Upper lobe of right lung (tissue), 1 donor: ENCODE results near the gene SHB. TPM values are rescaled to one million over a fixed set of nuclear protein-coding genes. Genes with fewer than 3 reads are reported as not detected.

Experiments
- ATAC-seq: fragments of 200-7000 bp; cut with Tn5 transposase; one replicate; pipeline ENCODE4 v1.9.1; 2020; ENCODE audit warnings: mild to moderate bottlenecking, moderate library complexity
- DNase-seq: peaks from one replicate; pipeline ENCODE4 v3.0.0-alpha.2; 2020
- H3K27ac ChIP-seq: fragments of 200-600 bp; one replicate; pipeline ENCODE4 v1.8.0; 2022
- H3K27me3 ChIP-seq: fragments of 200-600 bp; one replicate; pipeline ENCODE4 v1.8.0; 2022; ENCODE audit warnings: mild to moderate bottlenecking
- H3K36me3 ChIP-seq: fragments of 200-600 bp; one replicate; pipeline ENCODE4 v1.8.0; 2022
- H3K4me1 ChIP-seq: fragments of 200-600 bp; one replicate; pipeline ENCODE4 v1.8.0; 2022
- H3K4me3 ChIP-seq: fragments of 200-600 bp; one replicate; pipeline ENCODE4 v1.8.0; 2022; ENCODE audit warnings: mild to moderate bottlenecking
- H3K9me3 ChIP-seq: fragments of 200-600 bp; one replicate; pipeline ENCODE4 v1.8.0; 2022
- intact Hi-C: fragments of 100-400 bp; cut with DNase I; formaldehyde crosslinking; loops from one replicate; pipeline ENCODE4 v1.11.0; 2022
- total RNA-seq: library from RNA; stranded (reverse); fragmentation: NEBNext Ultra II Directional; extraction: Animal tissue kit (Norgen Biotek cat#: 25700); gene quantifications from one replicate; pipeline ENCODE4 v1.2.1, GENCODE V29; 2021
- TF ChIP-seq, protein P1 (sequence below): fragments of 200-600 bp; IDR thresholded peaks from one replicate; pipeline ENCODE4 v1.8.0; 2022; ENCODE audit warnings: antibody characterized with exemption
- donor health status: DM: no; HTN: yes; CAD: no; lungs with severe emphysema.

SHB gene
- total RNA-seq, 1 donor from 2014 or later, result 33.4 TPM

DNA sequence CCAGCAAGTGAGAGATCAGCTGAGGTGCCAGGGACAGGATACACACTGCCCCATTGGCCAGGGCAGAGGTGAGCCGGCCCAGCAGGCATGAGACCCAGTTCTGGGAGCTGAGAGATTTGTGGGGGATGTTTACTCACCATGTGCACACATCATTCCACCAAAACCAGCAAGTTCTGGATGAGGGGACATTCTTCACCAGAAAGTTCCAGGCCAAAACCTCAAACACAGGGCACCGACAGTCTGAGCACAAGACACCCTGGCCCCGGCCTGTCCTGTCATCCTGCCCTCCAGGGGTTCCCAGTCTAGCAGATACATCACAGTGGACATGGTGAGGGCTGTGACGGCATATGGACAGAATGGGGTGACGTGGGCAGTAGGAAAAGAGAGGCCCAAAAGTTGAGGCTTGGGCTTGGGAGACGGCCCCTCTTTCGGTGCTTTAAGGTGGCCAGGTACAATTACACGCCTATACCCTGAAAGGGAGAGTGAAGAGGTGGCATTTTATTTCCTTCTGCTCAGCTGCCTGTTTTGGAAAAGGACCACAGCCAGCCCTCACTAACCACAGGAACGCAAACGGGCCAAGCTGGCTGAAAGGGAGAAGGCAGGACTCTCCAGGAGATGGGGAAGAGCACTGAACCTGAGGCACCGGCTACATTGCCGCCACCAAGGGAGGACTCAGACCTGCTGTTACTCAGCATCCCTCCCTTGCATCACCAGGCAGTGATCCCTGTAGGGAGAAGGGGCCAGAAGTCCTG, 64.0 kb downstream of the SHB start:
- Histone ChIP-seq H3K36me3 (no peaks in the 10 kb centered on the region), H3K27ac (peak overlapping the region; percentile 24), H3K9me3 (no peaks in the 10 kb centered on the region), H3K27me3 (no peaks in the 10 kb centered on the region), H3K4me3 (no peak overlapping the region), H3K4me1 (peaks cover 52% of the 10 kb centered on the region)
- ATAC-seq, result no peak
- intact Hi-C loops, result no loop called here
- TF ChIP-seq, protein P1, sequence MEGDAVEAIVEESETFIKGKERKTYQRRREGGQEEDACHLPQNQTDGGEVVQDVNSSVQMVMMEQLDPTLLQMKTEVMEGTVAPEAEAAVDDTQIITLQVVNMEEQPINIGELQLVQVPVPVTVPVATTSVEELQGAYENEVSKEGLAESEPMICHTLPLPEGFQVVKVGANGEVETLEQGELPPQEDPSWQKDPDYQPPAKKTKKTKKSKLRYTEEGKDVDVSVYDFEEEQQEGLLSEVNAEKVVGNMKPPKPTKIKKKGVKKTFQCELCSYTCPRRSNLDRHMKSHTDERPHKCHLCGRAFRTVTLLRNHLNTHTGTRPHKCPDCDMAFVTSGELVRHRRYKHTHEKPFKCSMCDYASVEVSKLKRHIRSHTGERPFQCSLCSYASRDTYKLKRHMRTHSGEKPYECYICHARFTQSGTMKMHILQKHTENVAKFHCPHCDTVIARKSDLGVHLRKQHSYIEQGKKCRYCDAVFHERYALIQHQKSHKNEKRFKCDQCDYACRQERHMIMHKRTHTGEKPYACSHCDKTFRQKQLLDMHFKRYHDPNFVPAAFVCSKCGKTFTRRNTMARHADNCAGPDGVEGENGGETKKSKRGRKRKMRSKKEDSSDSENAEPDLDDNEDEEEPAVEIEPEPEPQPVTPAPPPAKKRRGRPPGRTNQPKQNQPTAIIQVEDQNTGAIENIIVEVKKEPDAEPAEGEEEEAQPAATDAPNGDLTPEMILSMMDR, result no peak
- DNase-seq, result no peak

DNA sequence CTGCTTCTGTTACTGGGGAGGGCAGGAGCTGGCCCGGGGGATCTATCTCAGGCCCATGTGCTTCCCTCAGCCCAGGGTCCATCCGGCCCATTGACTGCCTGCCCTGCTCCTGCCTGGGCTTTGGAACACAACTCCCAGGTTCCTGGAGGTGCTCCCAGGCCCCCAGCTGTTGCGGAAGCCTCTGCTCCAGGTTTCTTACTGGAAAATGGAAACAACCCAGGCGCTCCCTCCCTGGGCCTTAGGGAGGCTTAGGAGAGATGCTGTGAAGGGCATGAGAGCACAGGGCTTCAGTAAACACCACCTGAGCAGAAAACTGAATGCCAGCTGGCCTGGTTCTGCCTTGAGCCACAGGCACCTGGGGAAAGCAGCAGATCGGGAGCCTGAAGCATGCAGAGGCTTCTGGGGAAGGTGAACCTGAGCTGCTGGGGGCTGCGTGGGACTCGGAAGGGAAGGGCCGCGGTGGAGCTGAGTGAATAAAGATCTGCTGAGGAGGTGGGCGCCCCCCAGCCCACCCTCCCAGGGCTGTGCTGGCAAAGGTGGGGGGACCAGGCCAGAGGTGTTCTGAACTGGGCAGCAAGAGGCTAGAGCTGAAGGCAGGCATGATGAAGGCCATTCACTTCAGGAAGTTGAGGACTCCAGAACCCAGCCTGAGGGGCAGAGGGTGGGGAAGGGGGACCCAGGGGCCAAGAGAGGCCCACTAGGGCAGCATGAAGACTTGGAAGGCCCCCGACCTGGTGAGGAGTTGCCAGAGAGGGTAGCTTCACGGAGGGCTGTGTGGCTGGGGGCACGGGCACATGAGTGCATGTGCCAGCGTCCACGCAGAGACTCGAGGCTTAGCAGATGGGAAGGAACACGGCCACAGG, 64.8 kb downstream of the SHB start:
- intact Hi-C loops, result no loop called here
- TF ChIP-seq, protein P1, result no peak
- no peak for DNase-seq
- peaks cover 53% of the 10 kb centered on the region for H3K4me1 ChIP-seq
- no peaks in the 10 kb centered on the region for H3K9me3 ChIP-seq
- H3K4me3 ChIP-seq, result no peak overlapping the region
- ATAC-seq, result no peak
- no peaks in the 10 kb centered on the region for H3K36me3 ChIP-seq
- H3K27me3 ChIP-seq, result no peaks in the 10 kb centered on the region
- H3K27ac ChIP-seq, result peak overlapping the region; percentile 1

DNA sequence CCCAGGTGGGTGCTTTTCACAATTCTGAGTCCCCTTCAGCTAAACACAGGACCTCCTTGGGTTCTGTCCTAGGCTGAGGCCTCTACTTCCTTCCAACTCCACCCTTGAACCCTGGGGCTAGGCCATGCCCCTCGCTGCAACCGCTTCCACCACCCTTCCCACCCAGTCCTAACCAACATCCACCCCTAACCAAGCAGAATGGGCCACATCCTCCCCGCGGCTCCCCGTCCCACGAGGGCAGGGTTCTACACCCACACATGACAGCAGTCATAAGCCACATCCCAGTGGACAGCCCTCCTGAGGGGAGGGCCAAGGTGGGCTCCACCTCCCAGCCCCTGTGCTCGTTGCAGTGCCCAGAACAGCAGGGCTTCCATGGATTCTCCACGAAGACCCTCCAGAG, 65.8 kb downstream of the SHB start:
- DNase-seq (no peak), ATAC-seq (peak; percentile 44)
- Histone ChIP-seq H3K27ac (no peak overlapping the region), H3K9me3 (no peaks in the 10 kb centered on the region), H3K36me3 (no peaks in the 10 kb centered on the region), H3K4me1 (peaks cover 53% of the 10 kb centered on the region), H3K27me3 (no peaks in the 10 kb centered on the region), H3K4me3 (no peak overlapping the region)
- intact Hi-C loops, result no loop called here
- TF ChIP-seq, protein P1, result no peak

DNA sequence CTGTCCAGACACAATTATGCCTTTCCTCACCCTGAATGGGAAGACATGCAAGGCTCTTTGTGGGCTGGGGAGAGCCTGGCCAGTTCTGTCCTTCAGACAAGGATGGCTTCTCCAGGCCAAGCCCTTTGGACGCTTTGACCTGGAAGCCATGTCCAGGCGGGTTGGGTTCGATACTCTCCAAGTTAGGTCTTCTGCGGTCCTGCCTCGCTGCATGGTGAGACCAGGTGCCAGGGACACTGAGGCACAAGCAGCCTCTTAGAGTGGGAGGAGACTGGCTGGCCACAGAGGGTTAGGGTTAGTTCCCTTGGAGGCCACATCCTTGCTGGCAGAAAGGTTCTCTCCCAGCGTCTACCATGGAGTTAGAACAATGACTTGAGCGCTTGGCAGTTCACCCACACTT, 67.6 kb downstream of the SHB start:
- no peaks in the 10 kb centered on the region for H3K27me3 ChIP-seq
- no peaks in the 10 kb centered on the region for H3K9me3 ChIP-seq
- H3K36me3 ChIP-seq, result no peaks in the 10 kb centered on the region
- ATAC-seq, result no peak
- no peak overlapping the region for H3K4me3 ChIP-seq
- DNase-seq, result no peak
- peaks cover 47% of the 10 kb centered on the region for H3K4me1 ChIP-seq
- TF ChIP-seq, protein P1, result no peak
- intact Hi-C loops, result no loop called here
- no peak overlapping the region for H3K27ac ChIP-seq

DNA sequence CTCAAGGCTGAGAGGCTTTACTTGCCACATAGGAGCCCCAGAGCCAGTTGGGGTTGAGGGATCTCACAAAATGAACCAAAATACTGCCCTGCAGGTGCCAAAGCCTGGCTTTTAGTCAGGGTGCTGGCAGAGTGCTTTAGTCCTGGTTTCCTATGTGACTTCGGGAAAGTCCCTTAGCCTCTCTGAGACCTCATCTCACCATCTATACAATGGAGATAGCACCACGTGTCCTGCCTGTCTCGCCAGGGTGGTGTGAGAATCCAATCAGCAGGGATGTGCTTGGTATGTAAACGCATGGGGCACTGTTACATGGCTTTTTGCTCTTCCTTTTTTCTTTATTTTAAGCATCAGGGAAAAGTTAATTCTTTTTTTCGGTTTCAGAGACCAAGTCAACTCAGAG, 68.3 kb downstream of the SHB start:
- H3K9me3 ChIP-seq, result no peaks in the 10 kb centered on the region
- TF ChIP-seq, protein P1, result no peak
- DNase-seq, result no peak
- H3K4me1 ChIP-seq, result peaks cover 47% of the 10 kb centered on the region
- ATAC-seq, result no peak
- no peaks in the 10 kb centered on the region for H3K36me3 ChIP-seq
- H3K4me3 ChIP-seq, result no peak overlapping the region
- intact Hi-C loops, result no loop called here
- no peaks in the 10 kb centered on the region for H3K27me3 ChIP-seq
- no peak overlapping the region for H3K27ac ChIP-seq
